Erythroblast (primary cell): Measurements from ENCODE around the gene DOCK8.

Experiments used
- GATA1 ChIP-seq: IDR thresholded peaks from 2 replicates; pipeline ENCODE4 v1.6.1; 2011; ENCODE audit warnings: low read depth, mild to moderate bottlenecking, control low read depth, low read length, moderate library complexity
- POLR2A ChIP-seq: IDR thresholded peaks from 2 replicates; pipeline ENCODE4 v1.6.1; 2011; ENCODE audit warnings: mild to moderate bottlenecking, low read length

DNA sequence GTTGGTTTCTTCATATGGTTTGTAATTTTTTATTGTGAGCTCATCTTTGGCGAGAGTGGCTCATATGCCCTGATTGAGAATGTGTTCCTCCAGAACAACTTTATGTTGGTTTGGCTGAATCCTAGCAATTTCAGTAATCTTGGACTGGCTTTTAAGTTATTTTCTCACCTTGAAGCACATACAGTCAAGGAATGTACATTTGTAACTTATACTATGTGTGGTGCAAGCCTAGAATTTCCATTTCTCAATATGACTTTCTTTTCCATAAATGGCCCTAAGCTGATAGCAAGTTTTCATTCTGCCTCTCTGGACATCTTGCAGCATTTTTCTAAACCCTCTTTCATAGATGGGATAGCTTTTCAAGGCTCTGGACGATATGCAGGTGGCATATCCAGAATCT lies 247.5 kb downstream of the DOCK8 start:
- no peak for TF ChIP-seq POLR2A
- TF ChIP-seq GATA1 = no peak
